ENCODE measurements around the gene DUSP12.
"Not testable (repeated sequence)": the region's sequence is repeated elsewhere in the genome, so short reads cannot be mapped to it uniquely, and the experiment has no call there.

DUSP12 gene

GRCh38 chr1:161749509-161750407, at the start of gene DUSP12:
DUSP12 (plus strand) TSS chr1:161749786; CDS start chr1:161749802, 16 bp downstream.
- peak; percentile 72 for DNase-seq (ENCODE audit: low read depth)

GRCh38 chr1:161702250-161702649, 47.3 kb upstream of the DUSP12 start:
- DNase-seq (ENCODE audit: low read depth), result no peak

- no peak for DNase-seq (ENCODE audit: low read depth)
These were observed 44.0 kb upstream of the DUSP12 start for GRCh38 chr1:161705537-161705936.

- no peak for DNase-seq (ENCODE audit: low read depth)
These were observed 43.5 kb upstream of the DUSP12 start for GRCh38 chr1:161706113-161706481.

GRCh38 chr1:161706482-161707347, 42.9 kb upstream of the DUSP12 start, which contains the start of gene FCRLA:
FCRLA (plus strand) TSS chr1:161707229; CDS start chr1:161707265, 36 bp downstream.
- DNase-seq (ENCODE audit: low read depth), result no peak

GRCh38 chr1:161707503-161707902, 42.1 kb upstream of the DUSP12 start:
- DNase-seq (ENCODE audit: low read depth), result no peak

GRCh38 chr1:161709373-161709772, 40.2 kb upstream of the DUSP12 start:
- DNase-seq (ENCODE audit: low read depth), result no peak

- no peak for DNase-seq (ENCODE audit: low read depth)
These were observed 39.0 kb upstream of the DUSP12 start for GRCh38 chr1:161710560-161710959.

GRCh38 chr1:161718559-161719324, 30.8 kb upstream of the DUSP12 start:
- DNase-seq (ENCODE audit: low read depth), result no peak

- DNase-seq (ENCODE audit: low read depth), result no peak
These were observed 30.3 kb upstream of the DUSP12 start for GRCh38 chr1:161719325-161719611.

- no peak for DNase-seq (ENCODE audit: low read depth)
These were observed 29.2 kb upstream of the DUSP12 start for GRCh38 chr1:161720422-161720821.

GRCh38 chr1:161720956-161721737, 28.4 kb upstream of the DUSP12 start, which contains the start of gene FCRLB:
FCRLB (plus strand) TSS chr1:161721544; CDS start chr1:161722673, 1,129 bp downstream.
- no peak for DNase-seq (ENCODE audit: low read depth)

- DNase-seq (ENCODE audit: low read depth), result no peak
These were observed 27.7 kb upstream of the DUSP12 start for GRCh38 chr1:161721738-161722343.

- no peak for DNase-seq (ENCODE audit: low read depth)
These were observed 27.2 kb upstream of the DUSP12 start for GRCh38 chr1:161722406-161722805.

GRCh38 chr1:161723459-161724141, 26.0 kb upstream of the DUSP12 start:
- DNase-seq (ENCODE audit: low read depth), result no peak

- not testable (repeated sequence) for DNase-seq (ENCODE audit: low read depth)
These were observed 24.2 kb upstream of the DUSP12 start for GRCh38 chr1:161725258-161725907.

GRCh38 chr1:161725908-161726472, 23.6 kb upstream of the DUSP12 start:
- peak; percentile 10 for DNase-seq (ENCODE audit: low read depth)

- DNase-seq (ENCODE audit: low read depth), result peak; percentile 42
These were observed 22.9 kb upstream of the DUSP12 start for GRCh38 chr1:161726473-161727255.
